H9 (cell line): ENCODE measurements around the gene LARP4B. TPM values are rescaled to one million over a fixed set of nuclear protein-coding genes. Genes with fewer than 3 reads are reported as not detected.

Source experiments
- DNase-seq: peaks from one replicate; pipeline ENCODE4 v3.0.0-alpha.2; 2017
- H2AFZ ChIP-seq: one replicate; pipeline ENCODE4 v1.6.1; 2013; ENCODE audit warnings: mild to moderate bottlenecking, low read length, control low read depth, moderate library complexity
- H2AK5ac ChIP-seq: 2 replicates; pipeline ENCODE4 v1.6.1; 2013; ENCODE audit warnings: low read length, control low read depth, mixed read lengths; ENCODE audit not compliant: insufficient read length
- H2BK120ac ChIP-seq: one replicate; pipeline ENCODE4 v1.6.1; 2013; ENCODE audit warnings: low read depth, mild to moderate bottlenecking, low read length, control low read depth, inconsistent platforms; ENCODE audit not compliant: poor library complexity, severe bottlenecking
- H2BK12ac ChIP-seq: 2 replicates; pipeline ENCODE4 v1.6.1; 2013; ENCODE audit warnings: low read length, control low read depth, mixed read lengths, low read depth; ENCODE audit not compliant: insufficient read length
- H2BK15ac ChIP-seq: 2 replicates; pipeline ENCODE4 v1.6.1; 2013; ENCODE audit warnings: low read depth, low read length, control low read depth
- H2BK20ac ChIP-seq: one replicate; pipeline ENCODE4 v1.6.1; 2013; ENCODE audit warnings: low read depth, mild to moderate bottlenecking, low read length, control low read depth, inconsistent platforms; ENCODE audit not compliant: poor library complexity, severe bottlenecking
- H2BK5ac ChIP-seq: 2 replicates; pipeline ENCODE4 v1.6.1; 2013; ENCODE audit warnings: low read length, control low read depth, mixed read lengths; ENCODE audit not compliant: insufficient read length
- H3K14ac ChIP-seq: 2 replicates; pipeline ENCODE4 v1.6.1; 2013; ENCODE audit warnings: low read length, control low read depth; ENCODE audit not compliant: insufficient read depth
- H3K18ac ChIP-seq: 2 replicates; pipeline ENCODE4 v1.6.1; 2013; ENCODE audit warnings: low read depth, mild to moderate bottlenecking, mixed read lengths, low read length, control low read depth; ENCODE audit not compliant: insufficient read length
- H3K23ac ChIP-seq: 2 replicates; pipeline ENCODE4 v1.6.1; 2013; ENCODE audit warnings: low read length, control low read depth, mixed read lengths, low read depth; ENCODE audit not compliant: insufficient read length
- H3K23me2 ChIP-seq: 2 replicates; pipeline ENCODE4 v1.6.1; 2013; ENCODE audit warnings: low read depth, mild to moderate bottlenecking, mixed read lengths, low read length, control low read depth; ENCODE audit not compliant: insufficient read length, poor library complexity, severe bottlenecking
- H3K27ac ChIP-seq: 2 replicates; pipeline ENCODE4 v1.5.1; 2013; ENCODE audit warnings: low read length, control low read depth, mixed read lengths, low read depth; ENCODE audit not compliant: insufficient read length
- H3K27me3 ChIP-seq: 2 replicates; pipeline ENCODE4 v1.6.1; 2013; ENCODE audit warnings: low read length, control low read depth, inconsistent platforms; ENCODE audit not compliant: insufficient read depth
- H3K4ac ChIP-seq: 2 replicates; pipeline ENCODE4 v1.6.1; 2013; ENCODE audit warnings: low read depth, mild to moderate bottlenecking, control low read depth, inconsistent platforms, low read length, moderate library complexity
- H3K4me1 ChIP-seq: 2 replicates; pipeline ENCODE4 v1.6.1; 2013; ENCODE audit warnings: low read length, control low read depth, inconsistent platforms; ENCODE audit not compliant: insufficient read depth
- H3K4me2 ChIP-seq: 2 replicates; pipeline ENCODE4 v1.6.1; 2013; ENCODE audit warnings: low read length, control low read depth, mixed read lengths; ENCODE audit not compliant: insufficient read length, insufficient read depth
- H3K56ac ChIP-seq: 2 replicates; pipeline ENCODE4 v1.6.1; 2013; ENCODE audit warnings: low read depth, mild to moderate bottlenecking, mixed read lengths, low read length, control low read depth; ENCODE audit not compliant: insufficient read length
- H3K79me1 ChIP-seq: 2 replicates; pipeline ENCODE4 v1.6.1; 2013; ENCODE audit warnings: low read depth, mild to moderate bottlenecking, moderate library complexity, low read length, control low read depth, inconsistent platforms; ENCODE audit not compliant: insufficient read depth, poor library complexity, severe bottlenecking
- H3K79me2 ChIP-seq: 2 replicates; pipeline ENCODE4 v1.6.1; 2013; ENCODE audit warnings: low read length, control low read depth, inconsistent platforms; ENCODE audit not compliant: insufficient read depth
- H3K9ac ChIP-seq: 2 replicates; pipeline ENCODE4 v1.6.1; 2013; ENCODE audit warnings: low read length, control low read depth, mixed read lengths; ENCODE audit not compliant: insufficient read length; ENCODE audit errors: extremely low read depth
- H3K9me3 ChIP-seq: one replicate; pipeline ENCODE4 v1.6.1; 2013; ENCODE audit warnings: low read depth, low read length, inconsistent platforms; ENCODE audit not compliant: control insufficient read depth
- H3T11ph ChIP-seq: one replicate; pipeline ENCODE4 v1.6.1; 2013; ENCODE audit warnings: mild to moderate bottlenecking, low read length, control low read depth, inconsistent platforms
- H4K20me1 ChIP-seq: one replicate; pipeline ENCODE4 v1.6.1; 2013; ENCODE audit not compliant: control insufficient read depth, insufficient read length, insufficient read depth
- H4K5ac ChIP-seq: 2 replicates; pipeline ENCODE4 v1.6.1; 2013; ENCODE audit warnings: low read depth, mild to moderate bottlenecking, mixed read lengths, low read length, control low read depth; ENCODE audit not compliant: insufficient read length
- H4K8ac ChIP-seq: replicated peaks from 2 replicates; pipeline ENCODE4 v1.6.1; 2013; ENCODE audit warnings: low read length, control low read depth, mixed read lengths, low read depth; ENCODE audit not compliant: insufficient read length
- H4K91ac ChIP-seq: 2 replicates; pipeline ENCODE4 v1.6.1; 2013; ENCODE audit warnings: low read depth, mild to moderate bottlenecking, moderate library complexity, mixed read lengths, low read length, control low read depth; ENCODE audit not compliant: insufficient read length
- H3K27ac Mint-ChIP-seq, 3 experiments: 2 replicates in 2 of 3; 3 replicates in 1 of 3; pipeline ENCODE4 v1.8.0; 2020 to 2021; ENCODE audit warnings: mixed read lengths in 3 of 3, mild to moderate bottlenecking in 1 of 3, moderate library complexity in 1 of 3
- H3K27me3 Mint-ChIP-seq: 2 replicates; pipeline ENCODE4 v1.8.0; 2021; ENCODE audit warnings: low read depth, mild to moderate bottlenecking, moderate library complexity, mixed read lengths
- H3K36me3 Mint-ChIP-seq, 3 experiments: 2 replicates in 2 of 3; 3 replicates in 1 of 3; pipeline ENCODE4 v1.8.0; 2020 to 2021; ENCODE audit warnings: low read depth in 3 of 3, mixed read lengths in 3 of 3; ENCODE audit not compliant: insufficient read depth in 1 of 3
- H3K4me1 Mint-ChIP-seq, 2 experiments: 2 replicates each; pipeline ENCODE4 v1.8.0; 2020; ENCODE audit warnings: mixed read lengths in 2 of 2
- H3K4me3 Mint-ChIP-seq, 2 experiments: 2 replicates in 1 of 2; 3 replicates in 1 of 2; pipeline ENCODE4 v1.8.0; 2020 to 2021; ENCODE audit warnings: mild to moderate bottlenecking in 2 of 2, mixed read lengths in 2 of 2, moderate library complexity in 1 of 2
- H3K9me3 Mint-ChIP-seq, 2 experiments: 2 replicates in 1 of 2; 3 replicates in 1 of 2; pipeline ENCODE4 v1.8.0; 2020; ENCODE audit warnings: mild to moderate bottlenecking in 2 of 2, mixed read lengths in 2 of 2, moderate library complexity in 1 of 2
- CTCF ChIP-seq: fragments of 200-600 bp; sonication (generic); conservative IDR thresholded peaks from 3 replicates; pipeline ENCODE4 v1.8.0; 2021; ENCODE audit warnings: antibody characterized with exemption, mild to moderate bottlenecking
- WGBS: extraction: QIAGEN DNeasy Blood & Tissue Kit; methylation state at CpG from one replicate; pipeline ENCODE4 v1.1.7; 2013; ENCODE audit warnings: missing lambda C conversion rate, low lambda C conversion rate, mixed read lengths; ENCODE audit not compliant: insufficient read length; ENCODE audit errors: extremely low coverage; 5-methylcytosine and 5-hydroxymethylcytosine counted together
- total RNA-seq: library from RNA; stranded (reverse); gene quantifications from 2 replicates; pipeline ENCODE4 v1.2.1, GENCODE V29; 2021

Gene LARP4B
- total RNA-seq, 1 experiment from 2014 or later, result 88.9 TPM

DNA sequence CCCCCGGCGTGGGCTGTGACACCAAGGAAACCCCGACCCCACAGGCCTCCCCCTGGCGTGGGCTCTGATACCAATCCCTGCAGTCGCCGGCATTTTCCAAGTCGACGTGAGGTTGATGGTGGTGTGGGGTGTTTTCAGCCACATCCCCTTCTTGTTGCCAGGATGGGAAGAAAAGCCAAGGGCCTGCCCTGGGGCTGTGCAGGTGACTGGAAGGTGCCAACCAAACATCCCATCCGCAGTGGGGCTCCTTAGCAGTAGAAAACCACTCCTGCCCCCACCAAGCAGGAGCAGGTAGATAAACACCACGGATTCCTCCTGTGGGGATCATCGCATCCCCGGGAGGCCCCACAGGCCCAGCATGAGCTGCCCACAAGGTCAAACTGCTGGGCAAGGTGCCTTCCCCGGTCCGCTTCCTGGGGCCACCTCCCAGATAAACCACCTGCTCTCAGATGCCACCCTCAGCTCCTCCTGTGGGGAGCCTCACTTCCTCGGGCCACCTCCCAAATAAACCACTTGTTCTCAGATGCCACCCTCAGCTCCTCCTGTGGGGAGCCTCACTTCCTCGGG, 153.5 kb downstream of the LARP4B start:
- no peak overlapping the region for H2AK5ac ChIP-seq
- H2BK20ac ChIP-seq, result no peak overlapping the region
- no peaks in the 10 kb centered on the region for H3K4me1 ChIP-seq
- H4K91ac ChIP-seq, result no peak overlapping the region
- no peak overlapping the region for H3K27ac ChIP-seq
- no peak overlapping the region for H3K9ac ChIP-seq
- Mint-ChIP-seq H3K4me1 (no peaks in the 10 kb centered on the region; a peak in 1 of 4 replicates), H3K9me3 (no peaks in the 10 kb centered on the region), H3K36me3 (no peaks in the 10 kb centered on the region), H3K4me3 (no peak overlapping the region), H3K27ac (no peak overlapping the region), H3K27me3 (peaks cover 18% of the 10 kb centered on the region)
- H4K20me1 ChIP-seq, result no peaks in the 10 kb centered on the region
- H2BK5ac ChIP-seq, result no peak overlapping the region
- no peaks in the 10 kb centered on the region for H3K9me3 ChIP-seq
- H3K14ac ChIP-seq, result no peak overlapping the region
- H3K56ac ChIP-seq, result no peak overlapping the region
- TF ChIP-seq CTCF, result no peak
- no peak for DNase-seq
- no peak overlapping the region for H2BK15ac ChIP-seq
- no peak overlapping the region for H3K4ac ChIP-seq
- H3K79me1 ChIP-seq, result no peaks in the 10 kb centered on the region
- no peak overlapping the region for H2BK120ac ChIP-seq
- no peak overlapping the region for H3K18ac ChIP-seq
- no peak overlapping the region for H4K8ac ChIP-seq
- no peak overlapping the region for H3K4me2 ChIP-seq
- no peak overlapping the region for H4K5ac ChIP-seq
- no peak overlapping the region for H3K23ac ChIP-seq
- no CpG with 5 or more reads among the region's 16 CpGs for WGBS
- H3T11ph ChIP-seq, result no peak overlapping the region
- no peak overlapping the region for H2BK12ac ChIP-seq
- H3K23me2 ChIP-seq, result no peaks in the 10 kb centered on the region
- no peak overlapping the region for H2AFZ ChIP-seq
- no peaks in the 10 kb centered on the region for H3K79me2 ChIP-seq
- 0 out of 2 replicates have a peak, but pooled peaks cover 3% of the 10 kb centered on the region for H3K27me3 ChIP-seq
